WTC11 (cell line): Measurements from ENCODE around the gene FGD6.

ENCODE experiments used
- FOXK1 ChIP-seq: sonication (generic); formaldehyde crosslinking; IDR thresholded peaks from 2 replicates; pipeline ENCODE4 v1.8.0; 2022; ENCODE audit warnings: mild to moderate bottlenecking, moderate library complexity, missing genetic modification reagents
- GABPB1 ChIP-seq: sonication (generic); formaldehyde crosslinking; IDR thresholded peaks from 2 replicates; pipeline ENCODE4 v1.8.1; 2023; ENCODE audit warnings: mild to moderate bottlenecking, missing genetic modification reagents
- NR1H2 ChIP-seq: sonication (generic); formaldehyde crosslinking; IDR thresholded peaks from 2 replicates; pipeline ENCODE4 v1.9.0; 2021; ENCODE audit warnings: mild to moderate bottlenecking, moderate library complexity, missing genetic modification reagents
- SOX15 ChIP-seq: fragments of 250-450 bp; sonication (Bioruptor Pico); IDR thresholded peaks from 2 replicates; pipeline ENCODE4 v1.9.0; 2021; ENCODE audit warnings: mild to moderate bottlenecking
- TF ChIP-seq, protein P1 (sequence below): fragments of 200-600 bp; IDR thresholded peaks from 2 replicates; pipeline ENCODE4 v1.8.0; 2022; ENCODE audit warnings: antibody characterized with exemption
- TF ChIP-seq, protein P2 (sequence below): sonication (generic); formaldehyde crosslinking; IDR thresholded peaks from 2 replicates; pipeline ENCODE4 v1.8.1; 2023; ENCODE audit warnings: mild to moderate bottlenecking, missing genetic modification reagents, moderate library complexity
- TF ChIP-seq, protein P3 (sequence below): sonication (generic); formaldehyde crosslinking; IDR thresholded peaks from 2 replicates; pipeline ENCODE4 v1.8.0; 2022; ENCODE audit warnings: mild to moderate bottlenecking, missing genetic modification reagents
- TF ChIP-seq, protein P4 (sequence below): sonication (generic); formaldehyde crosslinking; IDR thresholded peaks from 2 replicates; pipeline ENCODE4 v1.8.1; 2023; ENCODE audit warnings: mild to moderate bottlenecking, missing genetic modification reagents, borderline replicate concordance

DNA sequence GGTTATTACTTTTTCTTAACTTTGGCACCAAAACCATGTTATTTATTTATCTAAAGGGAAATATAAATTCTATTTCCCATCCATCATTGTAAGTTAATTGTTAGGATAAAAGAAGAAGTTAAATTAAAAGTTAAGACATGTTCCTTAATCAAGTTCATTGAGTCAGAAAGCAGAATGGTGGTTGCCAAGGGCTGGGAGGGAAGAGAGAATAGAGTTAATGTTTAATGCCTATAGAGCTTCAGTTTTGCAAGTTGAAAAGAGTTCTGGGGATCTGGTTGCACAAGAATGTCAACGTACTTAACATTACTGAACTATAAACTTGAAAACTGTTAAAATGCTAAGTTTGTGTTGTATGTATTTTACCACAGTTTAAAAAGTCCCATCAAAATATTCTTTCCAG lies 80.7 kb downstream of the FGD6 start:
- TF ChIP-seq, protein P1, sequence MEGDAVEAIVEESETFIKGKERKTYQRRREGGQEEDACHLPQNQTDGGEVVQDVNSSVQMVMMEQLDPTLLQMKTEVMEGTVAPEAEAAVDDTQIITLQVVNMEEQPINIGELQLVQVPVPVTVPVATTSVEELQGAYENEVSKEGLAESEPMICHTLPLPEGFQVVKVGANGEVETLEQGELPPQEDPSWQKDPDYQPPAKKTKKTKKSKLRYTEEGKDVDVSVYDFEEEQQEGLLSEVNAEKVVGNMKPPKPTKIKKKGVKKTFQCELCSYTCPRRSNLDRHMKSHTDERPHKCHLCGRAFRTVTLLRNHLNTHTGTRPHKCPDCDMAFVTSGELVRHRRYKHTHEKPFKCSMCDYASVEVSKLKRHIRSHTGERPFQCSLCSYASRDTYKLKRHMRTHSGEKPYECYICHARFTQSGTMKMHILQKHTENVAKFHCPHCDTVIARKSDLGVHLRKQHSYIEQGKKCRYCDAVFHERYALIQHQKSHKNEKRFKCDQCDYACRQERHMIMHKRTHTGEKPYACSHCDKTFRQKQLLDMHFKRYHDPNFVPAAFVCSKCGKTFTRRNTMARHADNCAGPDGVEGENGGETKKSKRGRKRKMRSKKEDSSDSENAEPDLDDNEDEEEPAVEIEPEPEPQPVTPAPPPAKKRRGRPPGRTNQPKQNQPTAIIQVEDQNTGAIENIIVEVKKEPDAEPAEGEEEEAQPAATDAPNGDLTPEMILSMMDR = no peak
- TF ChIP-seq, protein P2, sequence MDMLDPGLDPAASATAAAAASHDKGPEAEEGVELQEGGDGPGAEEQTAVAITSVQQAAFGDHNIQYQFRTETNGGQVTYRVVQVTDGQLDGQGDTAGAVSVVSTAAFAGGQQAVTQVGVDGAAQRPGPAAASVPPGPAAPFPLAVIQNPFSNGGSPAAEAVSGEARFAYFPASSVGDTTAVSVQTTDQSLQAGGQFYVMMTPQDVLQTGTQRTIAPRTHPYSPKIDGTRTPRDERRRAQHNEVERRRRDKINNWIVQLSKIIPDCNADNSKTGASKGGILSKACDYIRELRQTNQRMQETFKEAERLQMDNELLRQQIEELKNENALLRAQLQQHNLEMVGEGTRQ (CRISPR knock-in tag) = no peak
- TF ChIP-seq SOX15 (CRISPR knock-in tag) (no peak), FOXK1 (CRISPR knock-in tag) (no peak), GABPB1 (no peak), NR1H2 (CRISPR knock-in tag) (no peak)
- TF ChIP-seq, protein P3, sequence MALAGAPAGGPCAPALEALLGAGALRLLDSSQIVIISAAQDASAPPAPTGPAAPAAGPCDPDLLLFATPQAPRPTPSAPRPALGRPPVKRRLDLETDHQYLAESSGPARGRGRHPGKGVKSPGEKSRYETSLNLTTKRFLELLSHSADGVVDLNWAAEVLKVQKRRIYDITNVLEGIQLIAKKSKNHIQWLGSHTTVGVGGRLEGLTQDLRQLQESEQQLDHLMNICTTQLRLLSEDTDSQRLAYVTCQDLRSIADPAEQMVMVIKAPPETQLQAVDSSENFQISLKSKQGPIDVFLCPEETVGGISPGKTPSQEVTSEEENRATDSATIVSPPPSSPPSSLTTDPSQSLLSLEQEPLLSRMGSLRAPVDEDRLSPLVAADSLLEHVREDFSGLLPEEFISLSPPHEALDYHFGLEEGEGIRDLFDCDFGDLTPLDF (CRISPR knock-in tag) = no peak
- TF ChIP-seq, protein P4, sequence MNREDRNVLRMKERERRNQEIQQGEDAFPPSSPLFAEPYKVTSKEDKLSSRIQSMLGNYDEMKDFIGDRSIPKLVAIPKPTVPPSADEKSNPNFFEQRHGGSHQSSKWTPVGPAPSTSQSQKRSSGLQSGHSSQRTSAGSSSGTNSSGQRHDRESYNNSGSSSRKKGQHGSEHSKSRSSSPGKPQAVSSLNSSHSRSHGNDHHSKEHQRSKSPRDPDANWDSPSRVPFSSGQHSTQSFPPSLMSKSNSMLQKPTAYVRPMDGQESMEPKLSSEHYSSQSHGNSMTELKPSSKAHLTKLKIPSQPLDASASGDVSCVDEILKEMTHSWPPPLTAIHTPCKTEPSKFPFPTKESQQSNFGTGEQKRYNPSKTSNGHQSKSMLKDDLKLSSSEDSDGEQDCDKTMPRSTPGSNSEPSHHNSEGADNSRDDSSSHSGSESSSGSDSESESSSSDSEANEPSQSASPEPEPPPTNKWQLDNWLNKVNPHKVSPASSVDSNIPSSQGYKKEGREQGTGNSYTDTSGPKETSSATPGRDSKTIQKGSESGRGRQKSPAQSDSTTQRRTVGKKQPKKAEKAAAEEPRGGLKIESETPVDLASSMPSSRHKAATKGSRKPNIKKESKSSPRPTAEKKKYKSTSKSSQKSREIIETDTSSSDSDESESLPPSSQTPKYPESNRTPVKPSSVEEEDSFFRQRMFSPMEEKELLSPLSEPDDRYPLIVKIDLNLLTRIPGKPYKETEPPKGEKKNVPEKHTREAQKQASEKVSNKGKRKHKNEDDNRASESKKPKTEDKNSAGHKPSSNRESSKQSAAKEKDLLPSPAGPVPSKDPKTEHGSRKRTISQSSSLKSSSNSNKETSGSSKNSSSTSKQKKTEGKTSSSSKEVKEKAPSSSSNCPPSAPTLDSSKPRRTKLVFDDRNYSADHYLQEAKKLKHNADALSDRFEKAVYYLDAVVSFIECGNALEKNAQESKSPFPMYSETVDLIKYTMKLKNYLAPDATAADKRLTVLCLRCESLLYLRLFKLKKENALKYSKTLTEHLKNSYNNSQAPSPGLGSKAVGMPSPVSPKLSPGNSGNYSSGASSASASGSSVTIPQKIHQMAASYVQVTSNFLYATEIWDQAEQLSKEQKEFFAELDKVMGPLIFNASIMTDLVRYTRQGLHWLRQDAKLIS (CRISPR knock-in tag) = no peak
